ENCODE data around the gene YAE1. TPM values are rescaled to one million over a fixed set of nuclear protein-coding genes. Genes with fewer than 3 reads are reported as not detected.

The YAE1 gene
- total and polyA plus RNA-seq, 2 of the 8 experiments (the other 6 are each of a cell fraction or from before 2014, with no cell fraction given) = 24.1 to 38.0 TPM

GRCh38 chr7:39525926-39526325, 40.3 kb upstream of the YAE1 start (continued):
- no peak for TF ChIP-seq USF2 (IDR thresholded peaks at IDR 0.05; ENCODE audit: low read length)
- no peak for TF ChIP-seq BCL11A (IDR thresholded peaks at IDR 0.05; ENCODE audit: low read depth in 2 of 2, low read length in 2 of 2)
- TF ChIP-seq MAFK (IDR thresholded peaks at IDR 0.05; ENCODE audit: low read depth, low read length) = no peak
- no peak for TF ChIP-seq BACH1 (IDR thresholded peaks at IDR 0.05; ENCODE audit: low read length)
- TF ChIP-seq RAD21 (IDR thresholded peaks at IDR 0.05 in 1 of 2, conservative IDR thresholded peaks at IDR 0.05 in 1 of 2; ENCODE audit: low read depth in 2 of 2, low read length in 2 of 2) = no peak
- no peak for TF ChIP-seq SAP30 (IDR thresholded peaks at IDR 0.05; ENCODE audit: insufficient read depth, insufficient replicate concordance, low read length)
